HepG2 (cell line): ENCODE measurements around the gene RPS25. TPM values are rescaled to one million over a fixed set of nuclear protein-coding genes. Genes with fewer than 3 reads are reported as not detected.
"Not testable (repeated sequence)": the region's sequence is repeated elsewhere in the genome, so short reads cannot be mapped to it uniquely, and the experiment has no call there.

Experiments used
- ATAC-seq: fragments of 200-7000 bp; cut with Tn5 transposase; 3 replicates; pipeline ENCODE4 v1.9.1; 2020; ENCODE audit warnings: mild to moderate bottlenecking, moderate library complexity
- BruUV-seq: library from RNA; stranded (reverse); fragments of 400-500 nt; replicated peaks from 2 replicates; lab custom pipeline; 2021; lab: Mats Ljungman, UMichigan
- CTCF ChIA-PET: fragments of 300-600 bp; formaldehyde crosslinking; extraction: SDS; loops from one replicate; lab custom pipeline; 2021; ENCODE audit warnings: low total read pairs, inconsistent platforms, low intra/inter-chr PET ratio; lab: Yijun Ruan, JAX
- POLR2A ChIA-PET: fragments of 350-600 bp; sonication (Branson Sonifier 250); formaldehyde crosslinking; loops from one replicate; lab custom pipeline; 2020; ENCODE audit warnings: antibody characterized with exemption, inconsistent platforms; lab: Yijun Ruan, JAX
- DNase-seq: peaks from one replicate; pipeline ENCODE4 v3.0.0-alpha.2; 2015; ENCODE audit warnings: low spot score
- FAIRE-seq: peaks from 3 replicates; lab custom pipeline; 2011; peaks lifted over from hg19 to GRCh38; lab: Jason Lieb, UNC
- H2AFZ ChIP-seq: one replicate; pipeline ENCODE4 v1.6.1; 2011; ENCODE audit warnings: low read length, inconsistent platforms
- H3K27ac ChIP-seq: fragments of 300-600 bp; 3 replicates; pipeline ENCODE4 v1.8.0; 2011; ENCODE audit warnings: mixed run types, mild to moderate bottlenecking, mixed read lengths, low read length, inconsistent platforms; ENCODE audit not compliant: insufficient read depth; ENCODE audit errors: extremely low read length
- H3K27me3 ChIP-seq, 2 experiments: fragments of 200-600 bp in 1 of 2; 2 replicates in 1 of 2; 3 replicates in 1 of 2; pipeline versions ENCODE4 v1.6.0 to v1.8.0; 2011; ENCODE audit warnings: low read length in 2 of 2, mild to moderate bottlenecking in 2 of 2, moderate library complexity in 2 of 2, inconsistent platforms in 1 of 2; ENCODE audit not compliant: insufficient read depth in 2 of 2, control insufficient read depth in 1 of 2
- H3K36me3 ChIP-seq, 2 experiments: fragments of 200-600 bp in 1 of 2; replicated peaks in 1 of 2; 2 replicates in 1 of 2; 3 replicates in 1 of 2; pipeline versions ENCODE4 v1.5.1 to v1.8.0; 2011; ENCODE audit warnings: low read length in 2 of 2, inconsistent platforms in 1 of 2; ENCODE audit not compliant: insufficient read depth in 2 of 2, control insufficient read depth in 1 of 2
- H3K4me1 ChIP-seq: 2 replicates; pipeline ENCODE4 v1.5.1; 2012; ENCODE audit warnings: low read length, inconsistent platforms; ENCODE audit not compliant: insufficient read depth
- H3K4me2 ChIP-seq: 2 replicates; pipeline ENCODE4 v1.6.0; 2011; ENCODE audit warnings: low read depth, low read length, inconsistent platforms
- H3K4me3 ChIP-seq, 3 experiments: fragments of 200-600 bp in 1 of 3; sonication (generic), shearing (Covaris generic) in 1 of 3; replicated peaks in 1 of 3; 2 replicates each; pipeline ENCODE4 v1.5.1; 2011 to 2016; ENCODE audit warnings: low read length in 3 of 3, inconsistent platforms in 2 of 3, low read depth in 2 of 3, mild to moderate bottlenecking in 2 of 3, control low read depth in 1 of 3, mixed read lengths in 1 of 3; ENCODE audit not compliant: insufficient read depth in 1 of 3
- H3K79me2 ChIP-seq: one replicate; pipeline ENCODE4 v1.6.1; 2011; ENCODE audit warnings: low read length, inconsistent platforms; ENCODE audit not compliant: insufficient read depth
- H3K9ac ChIP-seq: 2 replicates; pipeline ENCODE4 v1.6.0; 2011; ENCODE audit warnings: mild to moderate bottlenecking, low read depth, low read length, inconsistent platforms; ENCODE audit not compliant: insufficient read depth
- H3K9me3 ChIP-seq: 2 replicates; pipeline ENCODE4 v1.5.1; 2012; ENCODE audit warnings: mild to moderate bottlenecking, low read length
- H4K20me1 ChIP-seq: 2 replicates; pipeline ENCODE4 v1.6.0; 2011; ENCODE audit warnings: inconsistent platforms, mild to moderate bottlenecking, low read length, moderate library complexity; ENCODE audit not compliant: insufficient read depth
- ARID3A ChIP-seq: IDR thresholded peaks from 2 replicates; pipeline ENCODE4 v1.6.1; 2012; ENCODE audit warnings: low read depth, low read length, improper control_type of control experiment
- BRCA1 ChIP-seq: sonication (generic); formaldehyde crosslinking; IDR thresholded peaks from 2 replicates; pipeline ENCODE4 v1.4.0; 2020; ENCODE audit warnings: missing genetic modification reagents
- WIZ ChIP-seq: sonication (generic); formaldehyde crosslinking; IDR thresholded peaks from 2 replicates; pipeline ENCODE4 v1.5.1; 2020; ENCODE audit warnings: mild to moderate bottlenecking, missing genetic modification reagents
- XBP1 ChIP-seq: sonication (generic); formaldehyde crosslinking; IDR thresholded peaks from 2 replicates; pipeline ENCODE4 v1.5.0; 2020; ENCODE audit warnings: missing genetic modification reagents
- ZNF121 ChIP-seq: sonication (generic); formaldehyde crosslinking; IDR thresholded peaks from 2 replicates; pipeline ENCODE4 v1.5.0; 2020; ENCODE audit warnings: mild to moderate bottlenecking, missing genetic modification reagents
- ZNF652 ChIP-seq: IDR thresholded peaks from 2 replicates; pipeline ENCODE4 v1.6.1; 2016; ENCODE audit warnings: low read depth, borderline replicate concordance
- WGBS: methylation state at CpG from one replicate; pipeline ENCODE4 v1.1.6; 2017; ENCODE audit warnings: low lambda C conversion rate; 5-methylcytosine and 5-hydroxymethylcytosine counted together
- in situ Hi-C: cut with HindIII; loops from 2 replicates; pipeline ENCODE4 v1.10.0; 2017; ENCODE audit warnings: low pct_unique_long_range_greater_than_20kb; ENCODE audit not compliant: extremely low pct_ligation_motif_present
- intact Hi-C: fragments of 100-400 bp; cut with micrococcal nuclease; formaldehyde crosslinking; loops from one replicate; pipeline ENCODE4 v1.10.0; 2022; ENCODE audit not compliant: unreplicated experiment
- polyA plus RNA-seq, 8 experiments: library from polyadenylated mRNA; depleted of rRNA in 3 of 8; stranded (reverse) in 7 of 8; unstranded in 1 of 8; fragments of >200 nt; fragmentation: Illumina TruSeq in 4 of 8; extraction: Trizol in 4 of 8; gene quantifications; 2 replicates each; pipeline versions ENCODE4 v1.2.1 to v1.2.3, GENCODE V29; 2011 to 2016; ENCODE audit warnings: low read depth in 4 of 8, missing spikeins in 1 of 8, mixed read lengths in 1 of 8; ENCODE audit not compliant: insufficient read depth in 1 of 8
- total RNA-seq, 5 experiments: library from RNA; depleted of rRNA; stranded (reverse); fragments of >200 nt; fragmentation: Illumina TruSeq; extraction: Trizol; gene quantifications; 2 replicates each; pipeline ENCODE4 v1.2.3, GENCODE V29; 2016; ENCODE audit warnings: low read depth in 1 of 5

The RPS25 gene
- total and polyA plus RNA-seq, 2 of the 13 experiments (the other 11 are each of a cell fraction or from before 2014, with no cell fraction given), result 839 to 1,415 TPM

- no peak for TF ChIP-seq ARID3A
- no peak for TF ChIP-seq BRCA1 (CRISPR knock-in tag)
- TF ChIP-seq XBP1 (CRISPR knock-in tag), result no peak
- TF ChIP-seq ZNF652 (CRISPR knock-in tag), result no peak
Observed at GRCh38 chr11:119038884-119039283, 20.7 kb upstream of the RPS25 start (continued).

GRCh38 chr11:119034813-119035212, 16.7 kb upstream of the RPS25 start:
- no peak overlapping the region for H3K27ac ChIP-seq
- intact Hi-C loops, result no loop called here
- no peak for DNase-seq
- TF ChIP-seq ZNF121, result peak; percentile 92
- no peak for TF ChIP-seq WIZ
- peaks cover 29% of the 10 kb centered on the region for H3K4me1 ChIP-seq
- H3K9me3 ChIP-seq, result no peaks in the 10 kb centered on the region
- ChIA-PET CTCF (no interaction called here), POLR2A (interaction anchor here (1.8 kb wide), 1 partner anchor 16 kb away, joined by 4 read pairs; no protein-coding TSS in a partner anchor)
- peaks cover 3% of the 10 kb centered on the region for H3K79me2 ChIP-seq
- no TSS peak for BruUV-seq
- H3K4me2 ChIP-seq, result no peak overlapping the region
- no peaks in the 10 kb centered on the region; a peak in 1 of 5 replicates for H3K27me3 ChIP-seq
- in situ Hi-C loops, result no loop called here
- 50% methylated on average over 3 of the region's 3 CpGs for WGBS
- no peaks in the 10 kb centered on the region; a peak in 1 of 5 replicates for H3K36me3 ChIP-seq
- FAIRE-seq, result no peak
- no peak overlapping the region for H2AFZ ChIP-seq
- ATAC-seq, result no peak
- no peaks in the 10 kb centered on the region for H4K20me1 ChIP-seq
- no peak overlapping the region for H3K4me3 ChIP-seq
- H3K9ac ChIP-seq, result no peak overlapping the region

- intact Hi-C loops, ATAC-seq, H3K36me3 ChIP-seq, H3K27ac ChIP-seq, H3K9me3 ChIP-seq, H3K9ac ChIP-seq, H2AFZ ChIP-seq, in situ Hi-C loops, FAIRE-seq, H4K20me1 ChIP-seq, H3K4me3 ChIP-seq, H3K4me2 ChIP-seq, CTCF ChIA-PET, DNase-seq, BruUV-seq, H3K27me3 ChIP-seq: not testable (repeated sequence)
- Histone ChIP-seq H3K4me1 (peaks cover 37% of the 10 kb centered on the region), H3K79me2 (peaks cover 17% of the 10 kb centered on the region)
- 60% methylated on average over 10 of the region's 10 CpGs for WGBS
- POLR2A ChIA-PET, result interaction anchor here (1.2 to 1.3 kb wide), 2 partner anchors 15 to 52 kb away, joined by 4 read pairs; partner anchors contain the start of gene HMBS
Observed at GRCh38 chr11:119033421-119033820, 15.3 kb upstream of the RPS25 start.
